Activated CD4-positive, alpha-beta T cell treated with anti-CD3 and anti-CD28 coated beads, Interleukin-2, amount 50 U/mL, for 1 hour (primary cell): ENCODE results near the gene GSTP1.
"Not testable (repeated sequence)": the region's sequence is repeated elsewhere in the genome, so short reads cannot be mapped to it uniquely, and the experiment has no call there.

Source experiments
- DNase-seq: peaks from one replicate; pipeline ENCODE4 v3.0.0-alpha.2; 2020

The GSTP1 gene

GRCh38 chr11:67583247-67584204 lies at the start of gene GSTP1:
TSS of gene GSTP1 (plus strand) at chr11:67583812. CDS start at chr11:67583844, 32 bp downstream.
- DNase-seq, result peak; percentile 70

- no peak for DNase-seq
These were observed 49.4 kb upstream of the GSTP1 start for GRCh38 chr11:67534070-67534679.

GRCh38 chr11:67535561-67535960 lies 48.1 kb upstream of the GSTP1 start:
- DNase-seq, result no peak

GRCh38 chr11:67538306-67538705 lies 45.3 kb upstream of the GSTP1 start:
- no peak for DNase-seq

GRCh38 chr11:67538823-67539505 lies 44.6 kb upstream of the GSTP1 start:
- no peak for DNase-seq

- DNase-seq, result no peak
These were observed 44.1 kb upstream of the GSTP1 start for GRCh38 chr11:67539550-67539949.

- no peak for DNase-seq
These were observed 42.4 kb upstream of the GSTP1 start for GRCh38 chr11:67541198-67541597.

GRCh38 chr11:67542169-67542568 lies 41.4 kb upstream of the GSTP1 start:
- no peak for DNase-seq

- no peak for DNase-seq
These were observed 40.6 kb upstream of the GSTP1 start for GRCh38 chr11:67542971-67543370.

GRCh38 chr11:67543585-67543984 lies 40.0 kb upstream of the GSTP1 start:
- DNase-seq, result no peak

- no peak for DNase-seq
These were observed 38.9 kb upstream of the GSTP1 start for GRCh38 chr11:67544616-67545242.

- no peak for DNase-seq
These were observed 38.3 kb upstream of the GSTP1 start for GRCh38 chr11:67545280-67545679.

- DNase-seq, result not testable (repeated sequence)
These were observed 35.5 kb upstream of the GSTP1 start for GRCh38 chr11:67548112-67548511.

- no peak for DNase-seq
These were observed 35.0 kb upstream of the GSTP1 start for GRCh38 chr11:67548555-67549110.

GRCh38 chr11:67551127-67551526 lies 32.5 kb upstream of the GSTP1 start:
- no peak for DNase-seq

- DNase-seq, result not testable (repeated sequence)
These were observed 31.9 kb upstream of the GSTP1 start for GRCh38 chr11:67551697-67552096.

- DNase-seq, result no peak
These were observed 27.4 kb upstream of the GSTP1 start for GRCh38 chr11:67556244-67556643.

- DNase-seq, result no peak
These were observed 25.4 kb upstream of the GSTP1 start for GRCh38 chr11:67558084-67558772.

- DNase-seq, result no peak
These were observed 21.5 kb upstream of the GSTP1 start for GRCh38 chr11:67561971-67562619.

- DNase-seq, result no peak
These were observed 20.5 kb upstream of the GSTP1 start for GRCh38 chr11:67562963-67563704.

- not testable (repeated sequence) for DNase-seq
These were observed 19.9 kb upstream of the GSTP1 start for GRCh38 chr11:67563705-67564114.
